NOMO-1 treated with dmso at 0.1 percent for 144 hours (cell line): ENCODE results near the gene USF1.
A peak's percentile ranks its signal among the peaks of the same experiment; 100 is the strongest.
"Not testable (repeated sequence)": the region's sequence is repeated elsewhere in the genome, so short reads cannot be mapped to it uniquely, and the experiment has no call there.

Experiments
- DNase-seq: peaks from one replicate; lab custom pipeline; 2025; ENCODE audit not compliant: unreplicated experiment; lab: John Stamatoyannopoulos, UW

Gene USF1

DNA sequence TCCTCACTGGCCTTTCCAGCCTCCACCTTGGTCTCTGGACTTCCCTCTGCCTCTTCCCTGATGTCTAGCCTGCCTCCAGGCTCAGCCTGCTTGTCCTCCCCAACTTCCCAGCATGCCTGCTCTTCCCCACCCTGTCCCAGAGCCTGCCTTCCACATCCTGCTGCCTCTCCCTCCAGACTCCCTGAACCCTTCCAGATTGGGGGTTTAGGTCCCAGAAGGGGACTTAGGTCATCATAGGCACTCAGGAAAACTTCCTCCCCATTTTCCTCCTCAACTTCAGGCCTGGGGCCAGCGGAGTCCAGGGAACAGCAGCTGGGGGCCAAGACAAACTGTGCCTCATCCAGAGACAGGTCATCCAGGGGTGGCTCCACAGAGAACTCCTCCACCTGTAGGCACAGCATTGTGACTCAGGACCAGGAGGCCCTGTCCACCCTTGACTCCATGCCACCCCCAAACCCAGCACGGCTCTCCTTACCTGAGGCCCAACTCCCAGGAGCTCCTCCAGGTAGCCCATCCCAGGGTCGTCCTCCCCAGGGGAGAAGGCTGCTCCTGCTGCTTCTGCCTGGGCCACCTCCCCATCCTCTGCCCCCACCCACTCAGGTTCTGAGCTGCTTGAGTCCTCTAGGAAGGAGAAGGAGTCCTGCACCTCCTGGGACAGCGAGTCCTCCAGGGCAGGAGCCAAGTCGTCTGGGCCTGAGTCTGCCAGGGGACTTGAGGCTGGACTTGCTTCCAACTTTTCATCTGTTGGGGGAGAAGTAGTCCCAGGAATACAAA lies 3.4 kb upstream of the USF1 start:
- DNase-seq: no peak

DNA sequence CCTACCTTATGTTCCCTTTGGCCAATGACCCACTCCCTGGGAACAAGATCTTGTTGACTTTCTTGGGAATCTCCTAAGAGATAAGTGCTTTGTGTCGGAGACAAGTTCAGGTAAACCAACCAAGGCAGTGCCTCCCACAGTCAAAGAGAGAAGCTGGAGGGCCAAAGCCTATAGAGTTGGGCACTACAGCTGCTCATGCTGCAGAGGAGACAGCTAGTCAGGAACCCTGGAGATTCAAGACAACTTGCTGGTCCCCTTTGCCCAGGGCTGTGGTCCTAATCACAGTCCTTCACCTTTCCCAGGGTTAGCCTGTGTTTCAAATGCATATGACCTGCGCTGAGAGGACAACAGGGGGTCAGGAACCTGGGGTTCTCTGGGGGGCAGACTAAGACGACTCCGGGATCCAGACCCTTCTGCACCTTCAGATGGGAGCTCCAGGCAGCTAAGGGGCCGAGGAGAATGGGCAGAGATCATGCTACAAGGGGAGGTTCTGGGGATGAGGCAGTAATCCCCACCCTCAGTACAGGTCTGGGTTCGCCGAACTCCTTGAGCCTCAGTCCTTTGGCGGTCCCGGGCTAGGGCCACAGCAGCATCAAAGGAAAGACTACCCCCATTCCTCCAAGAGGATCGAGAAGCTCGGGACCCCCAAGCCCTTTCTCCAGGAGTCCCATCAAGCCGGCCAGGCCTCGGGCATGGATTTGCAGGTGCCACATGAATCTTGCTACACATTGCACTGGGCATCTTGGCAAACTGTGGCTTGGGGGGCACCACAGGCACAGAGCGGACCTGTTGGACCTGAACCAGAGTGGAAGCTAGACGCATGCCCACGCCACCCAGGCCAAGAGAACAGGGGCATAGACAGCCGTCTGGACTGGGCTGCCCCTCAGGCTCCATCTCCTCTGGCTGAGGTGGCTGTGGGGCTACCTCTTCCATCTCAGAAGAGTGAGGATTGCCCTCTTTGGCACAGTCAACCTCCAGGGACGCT lies 2.0 kb upstream of the USF1 start:
- DNase-seq: no peak

DNA sequence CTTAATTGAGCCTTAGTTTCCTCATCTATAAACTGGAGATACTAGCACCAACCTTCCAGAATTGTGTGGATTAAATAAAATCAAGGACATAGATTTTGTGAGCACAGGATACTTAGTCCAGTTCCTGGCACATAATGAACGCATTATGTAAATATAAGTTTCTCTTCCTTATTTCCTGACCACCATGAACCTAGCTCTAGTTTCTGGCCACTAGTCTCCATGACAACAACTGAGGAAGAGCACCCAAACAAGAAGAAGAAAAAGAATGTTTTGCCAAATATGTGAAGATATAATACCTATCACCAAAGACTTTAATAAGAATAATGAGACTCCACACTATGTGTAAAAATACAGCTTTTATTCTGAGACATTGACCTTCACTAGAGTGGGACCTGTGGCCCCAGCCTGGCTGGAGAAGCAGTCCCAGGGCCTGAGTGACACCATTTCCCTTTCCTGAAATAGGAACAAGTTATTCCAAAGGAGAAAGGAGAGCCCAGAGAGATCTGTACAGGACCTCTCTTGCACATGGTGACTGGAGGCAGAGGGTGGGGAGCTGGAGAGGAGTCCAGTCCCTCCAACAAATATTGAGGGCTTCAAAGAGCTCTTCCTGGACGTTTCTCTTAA lies 940 bp upstream of the USF1 start:
- DNase-seq: peak; percentile 74

DNA sequence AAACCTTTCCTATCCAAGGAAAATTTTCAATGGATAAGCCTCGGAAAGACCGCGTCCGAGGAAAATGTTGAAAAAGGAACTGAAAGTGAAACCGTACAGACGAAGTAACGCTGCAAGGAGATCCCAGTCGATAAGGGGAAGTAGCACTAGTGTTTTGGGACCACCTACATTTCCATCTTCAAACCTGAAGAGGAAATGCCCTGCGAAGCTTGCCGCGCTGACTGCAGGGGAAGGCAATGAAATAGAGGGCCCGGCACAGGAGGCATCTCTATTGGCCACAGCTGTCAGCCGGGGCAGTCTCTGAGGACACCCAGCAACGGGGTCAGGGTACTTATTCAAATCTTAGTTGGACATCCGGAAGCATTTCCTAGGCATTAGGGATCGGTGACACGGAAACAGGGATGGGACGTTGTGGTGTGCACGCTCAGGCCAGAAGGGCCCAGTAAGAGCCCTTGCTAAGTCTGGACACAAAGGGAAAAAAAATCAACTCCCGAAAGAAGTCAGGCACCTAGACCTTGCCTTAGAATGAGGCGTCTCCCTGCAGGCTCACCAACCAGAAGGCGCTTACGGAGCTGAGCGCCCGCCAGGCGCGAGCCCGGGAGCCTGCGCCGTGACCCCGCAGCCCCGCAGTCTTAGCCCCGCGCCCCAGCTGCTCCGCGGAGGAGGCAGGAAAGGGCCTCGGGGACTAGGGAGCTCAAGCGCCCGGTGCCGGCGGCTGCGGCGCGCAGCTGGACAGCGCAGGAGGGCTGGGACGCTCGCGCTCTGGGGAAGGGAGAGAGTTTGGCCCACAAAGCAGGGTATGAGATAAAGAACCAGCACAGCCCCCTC lies 655 bp downstream of the USF1 start:
- peak; percentile 93 for DNase-seq

DNA sequence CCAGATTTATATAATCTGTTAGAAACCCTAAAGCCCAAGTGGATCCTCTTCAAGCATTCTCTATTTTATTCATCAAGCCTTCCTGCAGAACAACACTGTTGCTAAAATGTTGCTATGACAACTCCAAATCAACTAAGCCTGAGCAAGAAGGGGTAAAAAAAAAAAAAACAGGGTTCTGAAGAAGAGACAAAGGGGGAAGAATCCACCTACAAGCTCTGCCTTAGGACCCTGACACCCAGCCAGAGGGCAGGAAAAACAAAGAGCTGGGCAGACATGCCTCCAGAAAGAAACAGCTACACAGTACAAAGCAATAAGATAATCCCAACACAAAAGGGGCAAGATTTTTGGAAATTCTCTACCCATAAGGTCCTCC lies 1.3 kb downstream of the USF1 start:
- DNase-seq: no peak

DNA sequence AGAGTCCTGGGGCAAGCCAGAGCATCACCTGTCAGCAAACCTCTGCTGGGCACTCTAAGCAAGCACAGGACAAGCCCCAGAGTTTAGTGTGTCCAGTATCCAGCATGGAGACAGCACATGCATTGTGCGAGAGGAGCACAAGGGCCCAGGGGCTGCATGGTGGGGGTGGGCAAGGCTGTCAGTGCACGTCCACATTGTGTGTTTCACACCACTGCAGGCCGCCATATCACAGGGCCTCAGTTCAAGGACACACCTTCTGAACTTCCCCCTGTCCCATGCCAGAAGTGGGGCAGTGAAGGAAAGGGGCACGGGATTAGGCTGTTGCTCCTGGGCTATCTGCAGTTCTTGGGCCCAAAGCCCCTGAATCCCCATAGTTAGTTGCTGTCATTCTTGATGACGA lies 6.2 kb downstream of the USF1 start:
- no peak for DNase-seq

DNA sequence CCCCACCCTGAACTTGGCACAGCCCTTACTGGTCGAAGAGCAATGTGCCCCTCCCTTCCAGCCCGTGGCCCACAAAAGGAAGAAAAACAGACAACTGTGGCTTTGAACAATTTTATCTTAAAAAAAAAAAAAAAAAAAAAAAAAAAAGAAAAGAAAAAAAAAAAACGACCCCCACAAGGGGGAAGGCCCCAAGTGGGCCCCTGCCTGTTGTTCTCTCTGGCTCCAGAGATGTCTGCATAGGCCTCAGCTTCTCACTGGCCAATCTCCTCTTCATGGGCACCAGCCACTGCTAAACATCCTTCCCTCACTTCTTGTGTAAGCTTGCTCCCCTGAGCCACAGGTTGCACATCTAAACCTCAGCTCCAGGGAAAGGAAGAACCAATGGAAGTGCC lies 6.6 kb downstream of the USF1 start:
- no peak for DNase-seq

DNA sequence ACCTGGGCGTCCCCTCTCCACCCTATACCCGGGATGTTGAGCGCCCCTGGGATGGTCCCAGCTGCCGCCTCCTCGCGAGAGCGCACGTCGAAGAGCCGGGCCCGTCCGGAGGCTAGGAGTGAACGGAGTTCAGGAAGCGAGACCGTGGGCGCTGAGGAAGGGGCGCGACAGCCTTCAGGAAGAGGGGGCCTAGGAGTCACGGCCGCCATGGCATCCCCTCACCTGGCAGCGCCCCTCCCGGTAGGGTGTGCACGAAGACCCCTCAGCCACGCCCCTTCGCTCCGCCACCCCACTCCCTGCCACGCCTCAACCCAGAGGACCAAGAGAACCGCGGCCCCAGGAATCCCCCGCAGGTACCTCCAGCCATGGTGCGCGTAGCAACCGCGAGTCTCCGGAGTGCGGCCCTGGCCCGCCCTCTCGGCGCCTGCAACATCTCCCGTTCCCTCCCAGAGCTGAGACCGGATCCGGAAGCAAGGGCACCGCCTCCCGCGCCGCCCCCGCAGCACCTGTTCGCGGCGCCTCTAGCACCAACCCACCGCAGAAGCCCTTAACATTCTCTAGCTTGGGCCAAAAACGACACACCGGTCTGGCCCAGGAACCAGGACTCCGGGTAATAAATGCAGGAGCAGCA lies 7.1 kb downstream of the USF1 start, which contains the start of gene TSTD1:
TSTD1 (minus strand) TSS at position 442 of the 631 bp plus-strand sequence; CDS start at position 367, 75 bp downstream.
- DNase-seq: no peak

DNA sequence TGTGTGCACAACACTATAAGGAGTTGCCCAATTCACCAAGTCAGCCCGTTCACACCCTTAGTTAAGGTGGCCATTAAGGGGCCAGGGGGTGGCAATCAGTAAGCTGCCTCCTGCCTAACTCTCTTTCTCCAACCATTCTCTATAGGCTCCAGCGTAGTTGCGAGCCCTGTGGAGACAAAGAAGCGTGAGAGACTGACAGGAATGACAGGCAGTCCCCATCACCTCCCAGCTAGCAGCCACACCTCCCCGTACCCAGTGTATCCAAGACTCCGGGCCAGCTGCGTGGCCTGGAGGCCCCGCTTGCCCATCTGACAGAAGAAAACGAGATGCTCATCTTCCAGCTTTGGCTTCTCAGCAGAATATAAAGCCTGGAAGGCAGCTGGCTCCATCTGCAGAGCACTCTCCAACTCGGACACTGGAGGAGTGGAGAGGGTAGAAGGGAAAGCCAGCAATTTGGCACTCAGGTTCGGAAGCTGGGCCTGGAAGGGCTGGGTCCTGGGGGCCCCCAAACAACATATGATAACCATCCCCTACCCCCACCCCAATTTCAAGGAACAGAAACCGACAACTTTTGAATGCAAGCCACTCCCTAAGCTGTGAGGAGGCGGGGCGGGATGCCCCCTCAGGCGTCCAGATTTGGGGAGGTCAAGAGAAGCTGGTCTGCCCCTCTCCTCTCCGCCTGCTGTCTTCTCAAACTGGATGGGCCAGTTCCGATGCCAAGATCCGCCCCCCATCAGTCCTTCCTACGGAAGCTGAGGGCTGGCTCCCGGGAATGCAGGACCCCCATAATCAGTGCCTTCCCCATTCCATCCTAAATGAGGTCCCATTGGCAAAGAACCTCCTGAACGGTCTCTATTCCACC lies 7.9 kb downstream of the USF1 start:
- DNase-seq: no peak

DNA sequence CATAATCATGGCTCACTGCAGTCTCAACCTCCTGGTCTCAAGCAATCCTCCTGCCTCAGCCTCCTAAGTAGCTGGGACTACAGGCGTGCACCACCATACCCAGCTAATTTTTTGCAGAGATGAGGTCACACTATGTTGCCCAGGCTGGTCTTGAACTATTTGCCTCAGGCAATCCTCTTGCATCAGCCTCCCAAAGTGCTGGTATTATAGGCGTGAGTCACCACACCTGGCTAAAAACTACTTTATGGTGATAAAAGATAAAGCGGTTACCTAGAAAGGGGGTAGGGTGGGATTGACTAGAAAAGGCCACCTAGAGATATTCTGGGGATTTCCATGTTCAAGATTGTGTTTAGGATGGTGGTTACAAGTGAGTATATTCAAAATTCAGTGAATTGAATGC lies 12.0 kb downstream of the USF1 start:
- DNase-seq: no peak

DNA sequence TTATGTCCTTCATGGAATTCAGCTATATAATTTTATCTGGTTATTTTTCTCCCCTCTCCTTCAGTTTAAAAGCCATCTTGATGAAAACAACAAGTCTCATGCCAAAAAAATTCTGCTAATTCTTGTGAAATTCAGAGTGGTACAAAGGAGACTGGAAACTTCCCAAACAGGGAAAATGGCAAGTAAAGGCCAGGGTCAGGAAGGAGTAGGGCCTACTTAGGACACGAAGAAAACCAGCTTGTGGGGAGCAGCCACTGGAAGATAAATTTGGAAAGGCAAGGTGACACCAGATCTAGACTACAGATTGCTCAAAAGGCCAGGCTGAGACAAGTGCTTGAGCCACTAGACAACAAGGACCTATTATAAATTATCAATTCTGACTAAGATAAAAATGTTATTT lies 13.4 kb downstream of the USF1 start:
- no peak for DNase-seq

DNA sequence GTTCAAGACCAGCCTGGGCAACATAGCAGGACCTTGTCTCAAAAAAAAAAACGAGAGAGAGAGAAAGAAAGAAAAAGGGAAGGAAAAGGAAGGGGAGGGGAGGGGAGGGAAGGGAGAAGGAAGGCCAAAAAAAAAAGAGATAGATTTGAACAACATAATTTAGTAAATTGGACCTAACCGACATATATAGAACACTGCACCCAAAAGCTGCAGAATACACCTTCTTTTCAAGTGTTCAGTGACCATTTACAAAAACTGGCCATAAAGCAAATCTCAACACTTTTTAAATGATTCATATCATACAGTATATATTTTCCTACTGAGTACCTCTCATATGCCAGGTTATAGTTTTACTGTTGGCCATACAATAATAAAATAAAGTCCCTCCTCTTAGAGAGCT lies 13.9 kb downstream of the USF1 start:
- DNase-seq: no peak

DNA sequence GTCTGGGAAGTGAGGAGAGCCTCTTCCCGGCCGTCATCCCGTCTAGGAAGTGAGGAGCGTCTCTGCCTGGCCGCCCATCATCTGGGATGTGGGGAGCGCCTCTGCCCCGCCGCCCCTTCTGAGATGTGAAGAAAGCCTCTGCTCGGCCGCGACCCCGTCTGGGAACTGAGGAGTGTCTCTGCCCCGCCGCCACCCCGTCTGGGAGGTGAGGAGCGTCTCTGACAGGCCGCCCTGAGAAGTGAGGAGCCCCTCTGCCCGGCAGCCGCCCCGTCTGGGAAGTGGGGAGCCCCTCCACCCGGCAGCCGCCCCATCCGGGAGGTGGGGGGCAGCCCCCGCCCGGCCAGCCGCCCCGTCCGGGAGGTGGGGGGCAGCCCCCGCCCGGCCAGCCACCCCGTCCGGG lies 16.3 kb downstream of the USF1 start:
- not testable (repeated sequence) for DNase-seq

DNA sequence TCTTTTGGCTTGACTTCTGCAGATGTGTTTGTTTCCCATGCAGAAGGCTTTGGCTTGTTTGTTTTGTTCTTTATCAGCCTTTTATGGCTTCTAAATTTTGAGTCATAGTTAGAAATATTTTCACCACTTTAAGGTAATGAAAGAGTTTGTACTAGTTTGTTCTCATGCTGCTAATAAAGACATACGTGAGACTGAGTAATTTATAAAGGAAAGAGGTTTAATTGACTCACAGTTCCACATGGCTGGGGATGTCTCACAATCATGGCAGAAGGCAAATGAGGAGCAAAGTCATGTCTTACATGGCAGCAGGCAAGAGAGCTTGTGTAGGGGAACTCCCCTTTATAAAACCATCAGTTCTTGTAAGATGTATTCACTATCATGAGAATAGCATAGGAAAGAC lies 18.8 kb downstream of the USF1 start:
- not testable (repeated sequence) for DNase-seq

DNA sequence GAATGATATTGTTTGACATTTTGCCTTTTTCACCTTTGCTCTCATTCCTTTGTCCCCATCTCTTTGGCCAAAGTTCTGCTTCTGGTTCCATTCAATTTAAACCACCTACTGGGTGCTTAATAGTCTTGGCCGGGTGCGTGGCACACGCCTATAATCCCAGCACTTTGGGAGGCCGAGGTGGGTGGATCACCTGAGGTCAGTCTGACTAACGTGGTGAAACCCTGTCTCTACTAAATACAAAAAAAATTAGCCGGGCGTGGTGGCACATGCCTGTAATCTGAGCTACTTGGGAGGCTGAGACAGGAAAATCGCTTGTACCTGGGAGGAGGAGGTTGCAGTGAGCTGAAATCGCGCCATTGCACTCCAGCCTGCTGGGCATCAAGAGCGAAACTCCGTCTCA lies 23.3 kb downstream of the USF1 start:
- DNase-seq: not testable (repeated sequence)

DNA sequence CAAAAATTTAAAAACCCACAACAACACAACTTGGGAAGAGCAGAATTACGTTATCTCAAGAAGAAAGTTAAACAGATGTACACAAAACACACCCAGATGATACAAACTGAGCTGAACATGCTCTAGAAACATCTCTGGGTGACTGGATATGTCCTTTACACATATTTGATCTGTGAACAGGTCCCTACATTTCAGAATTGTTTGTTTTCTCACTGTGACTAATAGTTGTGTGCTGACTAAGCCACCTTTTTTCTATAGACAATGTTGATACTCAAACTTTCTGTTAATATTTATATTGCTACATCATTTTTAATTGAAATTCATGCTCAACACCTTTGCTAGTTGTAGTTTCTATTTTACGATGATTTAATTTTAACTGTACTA lies 23.8 kb downstream of the USF1 start:
- DNase-seq: no peak

DNA sequence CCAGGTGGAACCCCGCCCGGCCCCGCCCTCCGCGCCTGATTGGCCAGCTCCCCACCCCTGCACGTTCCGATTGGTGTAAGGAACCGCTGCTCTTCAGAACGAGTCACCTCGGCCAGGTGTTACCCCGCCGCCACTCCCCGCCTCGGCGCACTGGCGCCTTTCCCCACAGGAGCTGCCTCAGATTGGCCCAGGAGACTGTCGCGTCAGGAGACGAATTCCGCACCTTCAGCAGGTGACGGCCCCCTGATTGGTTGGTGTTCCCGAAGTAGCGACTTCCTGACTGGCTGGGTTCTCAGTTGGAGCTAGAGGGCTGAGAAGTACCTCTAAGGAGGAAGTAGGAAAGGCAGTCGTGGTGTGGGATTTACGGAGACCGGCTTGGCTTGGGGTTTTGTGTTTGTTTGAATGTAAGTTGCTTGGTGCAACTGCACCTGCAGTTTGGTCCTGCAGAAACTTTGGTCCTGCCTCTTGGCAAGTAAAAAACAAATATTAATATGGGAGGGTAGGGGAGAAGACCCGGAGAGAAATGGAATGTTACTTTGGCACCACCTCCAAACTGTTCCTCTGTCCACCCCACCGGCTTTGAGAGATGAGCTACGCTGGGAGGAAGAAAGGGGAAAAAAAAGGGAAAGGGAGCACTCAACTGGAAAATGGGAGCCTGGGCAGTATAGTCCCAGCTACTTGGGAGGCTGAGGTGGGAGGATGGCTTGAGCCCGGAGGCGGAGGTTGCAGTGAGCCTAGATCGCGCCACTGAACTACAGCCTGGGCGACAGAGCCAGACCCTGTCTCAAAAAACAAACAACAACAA lies 24.4 kb downstream of the USF1 start:
- DNase-seq: peak; percentile 85

DNA sequence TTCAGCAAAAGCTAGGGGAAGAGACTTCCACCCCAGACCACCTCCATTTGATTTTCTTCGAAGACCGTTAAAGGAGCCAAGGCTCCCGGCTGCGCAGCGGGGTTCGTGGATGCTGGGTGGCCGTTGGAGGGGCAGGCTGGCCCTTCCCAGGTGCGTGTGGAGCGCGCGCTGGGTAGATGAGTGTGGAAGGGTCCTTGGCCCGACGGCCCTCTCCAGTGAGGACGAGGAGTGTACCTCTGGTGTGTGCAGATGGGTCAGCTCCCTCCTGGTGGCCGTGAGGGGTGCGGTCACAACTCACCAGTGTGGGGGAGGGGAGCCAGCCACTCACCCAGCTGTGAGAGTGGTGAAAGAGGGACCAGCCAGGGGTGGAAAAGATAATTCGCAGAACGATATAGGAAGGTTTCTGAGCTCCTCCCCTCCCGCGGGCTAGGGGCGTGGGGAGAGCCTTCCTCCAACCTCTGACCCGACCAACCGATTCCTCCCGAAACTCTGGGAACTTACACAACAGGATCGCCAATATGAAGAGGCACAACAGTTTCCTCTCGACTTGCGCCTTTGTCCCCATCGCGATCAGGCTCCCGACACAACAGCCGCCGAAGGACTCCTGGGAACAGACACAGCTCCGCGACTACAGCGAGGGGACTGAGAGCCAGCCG lies 25.1 kb downstream of the USF1 start, which contains the start of gene F11R:
F11R (minus strand) TSS at position 644 of the 656 bp plus-strand sequence; CDS start at position 565, 79 bp downstream.
- DNase-seq: peak; percentile 70
